ENCODE data around the gene POTEB.
"Not testable (repeated sequence)": the region's sequence is repeated elsewhere in the genome, so short reads cannot be mapped to it uniquely, and the experiment has no call there.

The POTEB gene

GRCh38 chr15:21877635-21878034 is at the start of gene POTEB:
Gene POTEB, minus strand, starts transcription at chr15:21877735. Its CDS starts 489 bp downstream, at chr15:21877246.
- DNase-seq, result not testable (repeated sequence)

GRCh38 chr15:21890955-21891354 is 13.4 kb upstream of the POTEB start:
- DNase-seq, result not testable (repeated sequence)

- DNase-seq, result not testable (repeated sequence)
Observed at GRCh38 chr15:21889542-21889941, 12.0 kb upstream of the POTEB start.

- not testable (repeated sequence) for DNase-seq
Observed at GRCh38 chr15:21838831-21839230, 38.7 kb downstream of the POTEB start.

All from DMS79 treated with DMSO at 0.1 percent for 48 hours (cell line).